SU-DHL-6 (cell line): ENCODE measurements around the gene EIF3F.

Experiments used
- EZH2phosphoT487 ChIP-seq: fragments of 200-600 bp; sonication (generic), shearing (Covaris generic); conservative IDR thresholded peaks from 2 replicates; pipeline ENCODE4 v1.6.1; 2018; ENCODE audit warnings: mild to moderate bottlenecking, antibody characterized with exemption, low read length, moderate library complexity, mixed read lengths
- TF ChIP-seq, protein P1 (sequence below): fragments of 200-600 bp; sonication (generic); IDR thresholded peaks from one replicate; pipeline ENCODE4 v1.5.1; 2017; ENCODE audit warnings: antibody characterized with exemption, mild to moderate bottlenecking, low read length, moderate library complexity; ENCODE audit not compliant: insufficient read depth, poor library complexity, severe bottlenecking

DNA sequence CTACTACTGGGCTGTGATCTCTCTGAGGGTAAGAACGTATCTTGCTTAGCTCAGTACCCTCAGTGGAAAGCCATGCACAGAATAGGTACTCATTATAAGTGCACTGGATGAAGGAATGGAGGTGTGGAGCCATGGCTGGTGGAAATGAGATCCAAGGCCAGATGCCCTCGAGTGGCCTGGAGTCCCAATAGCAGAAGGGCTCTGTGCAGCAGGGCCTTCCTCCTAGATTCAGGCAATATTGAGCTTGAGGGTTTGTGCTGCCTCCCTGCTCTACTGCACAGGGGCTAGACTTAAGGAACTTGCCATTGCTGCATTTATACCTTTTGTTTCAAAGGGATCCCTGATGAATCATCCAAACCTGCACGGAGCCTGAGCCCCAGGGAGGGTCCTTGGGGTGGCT, 60.2 kb downstream of the EIF3F start:
- TF ChIP-seq, protein P1, sequence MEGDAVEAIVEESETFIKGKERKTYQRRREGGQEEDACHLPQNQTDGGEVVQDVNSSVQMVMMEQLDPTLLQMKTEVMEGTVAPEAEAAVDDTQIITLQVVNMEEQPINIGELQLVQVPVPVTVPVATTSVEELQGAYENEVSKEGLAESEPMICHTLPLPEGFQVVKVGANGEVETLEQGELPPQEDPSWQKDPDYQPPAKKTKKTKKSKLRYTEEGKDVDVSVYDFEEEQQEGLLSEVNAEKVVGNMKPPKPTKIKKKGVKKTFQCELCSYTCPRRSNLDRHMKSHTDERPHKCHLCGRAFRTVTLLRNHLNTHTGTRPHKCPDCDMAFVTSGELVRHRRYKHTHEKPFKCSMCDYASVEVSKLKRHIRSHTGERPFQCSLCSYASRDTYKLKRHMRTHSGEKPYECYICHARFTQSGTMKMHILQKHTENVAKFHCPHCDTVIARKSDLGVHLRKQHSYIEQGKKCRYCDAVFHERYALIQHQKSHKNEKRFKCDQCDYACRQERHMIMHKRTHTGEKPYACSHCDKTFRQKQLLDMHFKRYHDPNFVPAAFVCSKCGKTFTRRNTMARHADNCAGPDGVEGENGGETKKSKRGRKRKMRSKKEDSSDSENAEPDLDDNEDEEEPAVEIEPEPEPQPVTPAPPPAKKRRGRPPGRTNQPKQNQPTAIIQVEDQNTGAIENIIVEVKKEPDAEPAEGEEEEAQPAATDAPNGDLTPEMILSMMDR, result no peak
- TF ChIP-seq EZH2phosphoT487, result no peak
